OCI-LY3 (cell line): ENCODE measurements around the gene NT5C2.

Experiments used
- H2AFZ ChIP-seq: fragments of 200-600, 300-600 bp; shearing (Covaris generic); 2 replicates; pipeline ENCODE4 v1.6.0; 2014; ENCODE audit warnings: antibody characterized with exemption, low read depth, low read length
- H3K27ac ChIP-seq: fragments of 200-600, 300-600 bp; sonication (generic); 2 replicates; pipeline ENCODE4 v1.5.1; 2014; ENCODE audit warnings: mild to moderate bottlenecking, low read length, moderate library complexity, mixed read lengths
- H3K27me3 ChIP-seq: fragments of 200-600, 300-600 bp; sonication (generic); 2 replicates; pipeline ENCODE4 v1.6.1; 2014; ENCODE audit warnings: low read depth, low read length, mixed read lengths
- H3K36me3 ChIP-seq: fragments of 200-600, 300-600 bp; sonication (generic); replicated peaks from 2 replicates; pipeline ENCODE3; 2014; ENCODE audit warnings: low read depth, low read length, mixed read lengths
- H3K4me1 ChIP-seq: fragments of 300-600, 200-600 bp; sonication (generic); 2 replicates; pipeline ENCODE4 v1.6.1; 2014; ENCODE audit warnings: low read length, mixed read lengths
- H3K4me2 ChIP-seq: fragments of 200-600, 300-600 bp; sonication (generic); 2 replicates; pipeline ENCODE4 v1.6.1; 2014; ENCODE audit warnings: low read length, mixed read lengths
- H3K4me3 ChIP-seq: fragments of 300-600, 200-600 bp; sonication (generic); 2 replicates; pipeline ENCODE4 v1.5.1; 2014; ENCODE audit warnings: antibody characterized with exemption, mild to moderate bottlenecking, low read length, moderate library complexity
- H3K79me2 ChIP-seq: fragments of 300-600, 200-600 bp; shearing (Covaris generic); 2 replicates; pipeline ENCODE4 v1.6.1; 2014; ENCODE audit warnings: mild to moderate bottlenecking, low read length, mixed read lengths
- H3K9ac ChIP-seq: fragments of 300-600, 200-600 bp; shearing (Covaris generic); 2 replicates; pipeline ENCODE4 v1.6.0; 2014; ENCODE audit warnings: mild to moderate bottlenecking, low read length, moderate library complexity
- H3K9me3 ChIP-seq: fragments of 200-600, 300-600 bp; shearing (Covaris generic); 2 replicates; pipeline ENCODE4 v1.6.1; 2014; ENCODE audit warnings: low read length, mixed read lengths; ENCODE audit not compliant: insufficient read depth
- H4K20me1 ChIP-seq: fragments of 200-600, 300-600 bp; sonication (generic); 2 replicates; pipeline ENCODE4 v1.6.1; 2016; ENCODE audit warnings: low read length, mixed read lengths; ENCODE audit not compliant: insufficient read depth
- CTCF ChIP-seq: fragments of 200-600, 300-600 bp; sonication (generic); IDR thresholded peaks from 2 replicates; pipeline ENCODE4 v1.5.1; 2014; ENCODE audit warnings: antibody characterized with exemption, low read length, low read depth
- EZH2phosphoT487 ChIP-seq: fragments of 200-600 bp; shearing (Covaris generic); IDR thresholded peaks from 2 replicates; pipeline ENCODE4 v1.6.1; 2018; ENCODE audit warnings: antibody characterized with exemption, mixed run types, low read depth

Gene NT5C2

GRCh38 chr10:103232772-103233488 lies 39.9 kb upstream of the NT5C2 start:
- H3K27ac ChIP-seq = no peak overlapping the region
- no peak overlapping the region for H2AFZ ChIP-seq
- no peak overlapping the region for H3K4me2 ChIP-seq

GRCh38 chr10:103232131-103232673 lies 39.1 kb upstream of the NT5C2 start:
- H3K79me2 ChIP-seq = no peaks in the 10 kb centered on the region
- no peaks in the 10 kb centered on the region for H3K27me3 ChIP-seq
- H3K36me3 ChIP-seq = no peaks in the 10 kb centered on the region
- H3K27ac ChIP-seq = no peak overlapping the region
- H3K4me1 ChIP-seq = no peaks in the 10 kb centered on the region
- TF ChIP-seq CTCF (no peak), EZH2phosphoT487 (no peak)
- H3K9me3 ChIP-seq = no peaks in the 10 kb centered on the region
- H2AFZ ChIP-seq = no peak overlapping the region
- H4K20me1 ChIP-seq = no peaks in the 10 kb centered on the region
- H3K4me3 ChIP-seq = no peak overlapping the region
- no peak overlapping the region for H3K9ac ChIP-seq
- H3K4me2 ChIP-seq = no peak overlapping the region

More at GRCh38 chr10:103232772-103233488, 39.9 kb upstream of the NT5C2 start:
- no peaks in the 10 kb centered on the region for H4K20me1 ChIP-seq
- no peaks in the 10 kb centered on the region for H3K36me3 ChIP-seq
- no peaks in the 10 kb centered on the region for H3K27me3 ChIP-seq
- no peaks in the 10 kb centered on the region for H3K79me2 ChIP-seq
- H3K4me3 ChIP-seq = no peak overlapping the region
- no peaks in the 10 kb centered on the region for H3K9me3 ChIP-seq
- H3K4me1 ChIP-seq = no peaks in the 10 kb centered on the region
- no peak overlapping the region for H3K9ac ChIP-seq
- TF ChIP-seq EZH2phosphoT487 = no peak

GRCh38 chr10:103231047-103231551 lies 38.0 kb upstream of the NT5C2 start:
- Histone ChIP-seq H3K4me3 (no peak overlapping the region), H3K9ac (no peak overlapping the region)

GRCh38 chr10:103227416-103227815 lies 34.3 kb upstream of the NT5C2 start:
- no peak overlapping the region for H3K4me3 ChIP-seq
- H4K20me1 ChIP-seq = no peaks in the 10 kb centered on the region
- no peak overlapping the region for H2AFZ ChIP-seq
- no peaks in the 10 kb centered on the region for H3K4me1 ChIP-seq
- H3K9me3 ChIP-seq = no peaks in the 10 kb centered on the region
- H3K79me2 ChIP-seq = no peaks in the 10 kb centered on the region
- no peak for TF ChIP-seq CTCF
- no peak for TF ChIP-seq EZH2phosphoT487
- H3K27ac ChIP-seq = no peak overlapping the region
- no peak overlapping the region for H3K4me2 ChIP-seq
- H3K27me3 ChIP-seq = no peaks in the 10 kb centered on the region
- no peak overlapping the region for H3K9ac ChIP-seq
- H3K36me3 ChIP-seq = no peaks in the 10 kb centered on the region

More at GRCh38 chr10:103231047-103231551, 38.0 kb upstream of the NT5C2 start:
- Histone ChIP-seq H3K9me3 (no peaks in the 10 kb centered on the region), H3K36me3 (no peaks in the 10 kb centered on the region), H3K4me1 (no peaks in the 10 kb centered on the region), H3K27me3 (no peaks in the 10 kb centered on the region), H3K79me2 (no peaks in the 10 kb centered on the region), H3K4me2 (no peak overlapping the region), H2AFZ (no peak overlapping the region), H3K27ac (no peak overlapping the region), H4K20me1 (no peaks in the 10 kb centered on the region)
- TF ChIP-seq EZH2phosphoT487 (no peak), CTCF (no peak)
